ENCODE measurements around the gene UQCRQ. TPM values are rescaled to one million over a fixed set of nuclear protein-coding genes. Genes with fewer than 3 reads are reported as not detected.
A peak's percentile ranks its signal among the peaks of the same experiment; 100 is the strongest.

UQCRQ gene
- total and polyA plus RNA-seq, 2 of the 13 experiments (the other 11 are each of a cell fraction or from before 2014, with no cell fraction given): 257 to 575 TPM

DNA sequence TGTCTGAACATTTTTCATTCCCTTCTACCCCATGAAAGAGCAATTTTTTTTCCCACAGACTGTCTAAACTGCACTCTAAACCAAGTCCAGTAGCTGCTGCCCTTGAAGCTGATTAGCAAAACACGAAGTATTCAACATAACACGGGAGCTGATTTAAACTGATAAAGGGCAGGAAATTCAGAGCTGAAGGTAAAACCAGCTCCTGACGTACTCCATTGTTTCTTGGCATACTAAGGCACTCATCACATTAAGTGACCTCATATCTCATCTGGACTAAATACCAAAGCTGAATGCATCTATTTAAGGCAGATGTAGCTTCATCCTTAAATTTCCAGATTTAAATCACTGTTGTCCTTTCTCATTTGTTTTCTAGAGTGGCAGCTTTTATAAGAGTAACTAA, 12.1 kb upstream of the UQCRQ start:
- H3K27ac ChIP-seq (ENCODE audit: extremely low read length, insufficient read depth, low read length): peak overlapping the region; percentile 44
- peak overlapping the region; percentile 86 for H2AFZ ChIP-seq (ENCODE audit: low read length)
- H3K4me2 ChIP-seq (ENCODE audit: low read depth, low read length): no peak overlapping the region; the same call in 1 of the 2 replicates
- H3K9me3 ChIP-seq (ENCODE audit: low read length): no peaks in the 10 kb centered on the region
- intact Hi-C loops (cut with micrococcal nuclease; ENCODE audit: unreplicated experiment): no loop called here
- in situ Hi-C loops (cut with HindIII; ENCODE audit: extremely low pct_ligation_motif_present, low pct_unique_long_range_greater_than_20kb): no loop called here
- BruUV-seq (replicated peaks): no TSS peak
- no peak overlapping the region for H3K4me3 ChIP-seq (replicated peaks in 1 of 3; ENCODE audit: insufficient read depth in 1 of 3, low read depth in 2 of 3, low read length in 3 of 3)
- peaks cover 59% of the 10 kb centered on the region for H3K4me1 ChIP-seq (ENCODE audit: insufficient read depth, low read length)
- ChIA-PET CTCF (ENCODE audit: low intra/inter-chr PET ratio, low total read pairs) (no interaction called here), POLR2A (interaction anchor here (1.0 to 2.8 kb wide), 4 partner anchors 11 to 197 kb away, joined by 3 to 28 read pairs (median 12); partner anchors contain the start of genes GDF9, HSPA4 and UQCRQ)
- no peak for FAIRE-seq
- 11% methylated on average over 3 of the region's 3 CpGs for WGBS (ENCODE audit: low lambda C conversion rate)
- no peaks in the 10 kb centered on the region for H3K36me3 ChIP-seq (replicated peaks in 1 of 2; ENCODE audit: control insufficient read depth in 1 of 2, insufficient read depth in 2 of 2, low read length in 2 of 2)
- no peak for DNase-seq (ENCODE audit: low spot score)
- no peak overlapping the region for H3K9ac ChIP-seq (ENCODE audit: insufficient read depth, low read depth, low read length)
- no peaks in the 10 kb centered on the region for H3K79me2 ChIP-seq (ENCODE audit: insufficient read depth, low read length)
- peak; percentile 45 for ATAC-seq
- H3K27me3 ChIP-seq (ENCODE audit: control insufficient read depth in 1 of 2, insufficient read depth in 2 of 2, low read length in 2 of 2): no peaks in the 10 kb centered on the region; a peak in 1 of 5 replicates
- no peaks in the 10 kb centered on the region for H4K20me1 ChIP-seq (ENCODE audit: insufficient read depth, low read length)
- no peak for TF ChIP-seq KLF16 (CRISPR knock-in tag; IDR thresholded peaks at IDR 0.05)
- no peak for TF ChIP-seq NPAS2 (CRISPR knock-in tag; IDR thresholded peaks at IDR 0.05; ENCODE audit: borderline replicate concordance)
- TF ChIP-seq SRY (CRISPR knock-in tag; IDR thresholded peaks at IDR 0.05): no peak
- no peak for TF ChIP-seq ZSCAN12 (CRISPR knock-in tag; IDR thresholded peaks at IDR 0.05)
- no peak for TF ChIP-seq MXI1 (IDR thresholded peaks at IDR 0.05; ENCODE audit: borderline replicate concordance, low read depth, low read length)
- no peak for TF ChIP-seq HOXA9 (CRISPR knock-in tag; IDR thresholded peaks at IDR 0.05; ENCODE audit: borderline replicate concordance)
- TF ChIP-seq AHR (CRISPR knock-in tag; IDR thresholded peaks at IDR 0.05): no peak
- no peak for TF ChIP-seq PHB2 (IDR thresholded peaks at IDR 0.05; ENCODE audit: partially characterized antibody)
- TF ChIP-seq, protein P1, sequence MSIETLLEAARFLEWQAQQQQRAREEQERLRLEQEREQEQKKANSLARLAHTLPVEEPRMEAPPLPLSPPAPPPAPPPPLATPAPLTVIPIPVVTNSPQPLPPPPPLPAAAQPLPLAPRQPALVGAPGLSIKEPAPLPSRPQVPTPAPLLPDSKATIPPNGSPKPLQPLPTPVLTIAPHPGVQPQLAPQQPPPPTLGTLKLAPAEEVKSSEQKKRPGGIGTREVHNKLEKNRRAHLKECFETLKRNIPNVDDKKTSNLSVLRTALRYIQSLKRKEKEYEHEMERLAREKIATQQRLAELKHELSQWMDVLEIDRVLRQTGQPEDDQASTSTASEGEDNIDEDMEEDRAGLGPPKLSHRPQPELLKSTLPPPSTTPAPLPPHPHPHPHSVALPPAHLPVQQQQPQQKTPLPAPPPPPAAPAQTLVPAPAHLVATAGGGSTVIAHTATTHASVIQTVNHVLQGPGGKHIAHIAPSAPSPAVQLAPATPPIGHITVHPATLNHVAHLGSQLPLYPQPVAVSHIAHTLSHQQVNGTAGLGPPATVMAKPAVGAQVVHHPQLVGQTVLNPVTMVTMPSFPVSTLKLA (IDR thresholded peaks at IDR 0.05): no peak
- no peak for TF ChIP-seq POLR2AphosphoS2 (IDR thresholded peaks at IDR 0.05; ENCODE audit: low read depth, low read length)
- no peak for TF ChIP-seq ZBTB37 (CRISPR knock-in tag; IDR thresholded peaks at IDR 0.05)
- no peak for TF ChIP-seq NR2F1 (CRISPR knock-in tag; IDR thresholded peaks at IDR 0.05)
- no peak for TF ChIP-seq ZNF563 (CRISPR knock-in tag; IDR thresholded peaks at IDR 0.05)
- no peak for TF ChIP-seq SKIL (CRISPR knock-in tag; IDR thresholded peaks at IDR 0.05; ENCODE audit: borderline replicate concordance)
- TF ChIP-seq, protein P2, sequence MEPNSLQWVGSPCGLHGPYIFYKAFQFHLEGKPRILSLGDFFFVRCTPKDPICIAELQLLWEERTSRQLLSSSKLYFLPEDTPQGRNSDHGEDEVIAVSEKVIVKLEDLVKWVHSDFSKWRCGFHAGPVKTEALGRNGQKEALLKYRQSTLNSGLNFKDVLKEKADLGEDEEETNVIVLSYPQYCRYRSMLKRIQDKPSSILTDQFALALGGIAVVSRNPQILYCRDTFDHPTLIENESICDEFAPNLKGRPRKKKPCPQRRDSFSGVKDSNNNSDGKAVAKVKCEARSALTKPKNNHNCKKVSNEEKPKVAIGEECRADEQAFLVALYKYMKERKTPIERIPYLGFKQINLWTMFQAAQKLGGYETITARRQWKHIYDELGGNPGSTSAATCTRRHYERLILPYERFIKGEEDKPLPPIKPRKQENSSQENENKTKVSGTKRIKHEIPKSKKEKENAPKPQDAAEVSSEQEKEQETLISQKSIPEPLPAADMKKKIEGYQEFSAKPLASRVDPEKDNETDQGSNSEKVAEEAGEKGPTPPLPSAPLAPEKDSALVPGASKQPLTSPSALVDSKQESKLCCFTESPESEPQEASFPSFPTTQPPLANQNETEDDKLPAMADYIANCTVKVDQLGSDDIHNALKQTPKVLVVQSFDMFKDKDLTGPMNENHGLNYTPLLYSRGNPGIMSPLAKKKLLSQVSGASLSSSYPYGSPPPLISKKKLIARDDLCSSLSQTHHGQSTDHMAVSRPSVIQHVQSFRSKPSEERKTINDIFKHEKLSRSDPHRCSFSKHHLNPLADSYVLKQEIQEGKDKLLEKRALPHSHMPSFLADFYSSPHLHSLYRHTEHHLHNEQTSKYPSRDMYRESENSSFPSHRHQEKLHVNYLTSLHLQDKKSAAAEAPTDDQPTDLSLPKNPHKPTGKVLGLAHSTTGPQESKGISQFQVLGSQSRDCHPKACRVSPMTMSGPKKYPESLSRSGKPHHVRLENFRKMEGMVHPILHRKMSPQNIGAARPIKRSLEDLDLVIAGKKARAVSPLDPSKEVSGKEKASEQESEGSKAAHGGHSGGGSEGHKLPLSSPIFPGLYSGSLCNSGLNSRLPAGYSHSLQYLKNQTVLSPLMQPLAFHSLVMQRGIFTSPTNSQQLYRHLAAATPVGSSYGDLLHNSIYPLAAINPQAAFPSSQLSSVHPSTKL (CRISPR knock-in tag; IDR thresholded peaks at IDR 0.05): 0 out of 2 replicates have a peak, but pooled peaks have one; percentile 11
- TF ChIP-seq, protein P3, sequence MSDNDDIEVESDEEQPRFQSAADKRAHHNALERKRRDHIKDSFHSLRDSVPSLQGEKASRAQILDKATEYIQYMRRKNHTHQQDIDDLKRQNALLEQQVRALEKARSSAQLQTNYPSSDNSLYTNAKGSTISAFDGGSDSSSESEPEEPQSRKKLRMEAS (IDR thresholded peaks at IDR 0.05): no peak
